ENCODE data around the gene L1CAM.

The L1CAM gene

GRCh38 chrX:153862369-153863250 lies 23.4 kb downstream of the L1CAM start:
- Histone ChIP-seq H3K18ac (ENCODE audit: low read length) (no peak overlapping the region), H3K4ac (ENCODE audit: low read depth, low read length) (no peak overlapping the region), H3K14ac (ENCODE audit: low read length) (no peak overlapping the region), H2BK120ac (ENCODE audit: insufficient read depth, low read length, poor library complexity) (no peak overlapping the region), H3K27ac (ENCODE audit: low read depth, low read length) (no peak overlapping the region), H3K4me3 (ENCODE audit: low read depth, low read length) (no peak overlapping the region), H3K4me1 (ENCODE audit: control insufficient read depth in 1 of 2, insufficient read depth in 2 of 2, low read length in 2 of 2) (peaks cover 0 to 4% of the 10 kb centered on the region in 2 experiments), H3K4me2 (ENCODE audit: low read length) (no peak overlapping the region), H3K23ac (ENCODE audit: low read length) (no peak overlapping the region), H2AK5ac (ENCODE audit: low read length) (no peak overlapping the region), H2AFZ (ENCODE audit: insufficient read depth, low read length, poor library complexity) (no peak overlapping the region), H3K27me3 (ENCODE audit: insufficient read depth, low read length) (no peaks in the 10 kb centered on the region), H4K8ac (ENCODE audit: low read depth, low read length) (no peak overlapping the region), H3K36me3 (ENCODE audit: control insufficient read depth in 1 of 2, insufficient read depth in 2 of 2, low read length in 2 of 2) (peaks cover 16 to 19% of the 10 kb centered on the region in 2 experiments), H2BK5ac (ENCODE audit: low read depth, low read length, poor library complexity) (no peak overlapping the region), H3K9me3 (ENCODE audit: insufficient read depth, low read depth, low read length) (peaks cover 2% of the 10 kb centered on the region), H3K9ac (ENCODE audit: low read length) (no peak overlapping the region), H4K91ac (ENCODE audit: low read depth, low read length) (no peak overlapping the region), H2BK12ac (ENCODE audit: low read length) (no peak overlapping the region), H3K79me1 (ENCODE audit: low read length) (no peaks in the 10 kb centered on the region), H3K79me2 (ENCODE audit: control insufficient read depth, insufficient read depth, low read length, poor library complexity) (no peaks in the 10 kb centered on the region), H4K12ac (ENCODE audit: low read depth, low read length) (no peak overlapping the region)
- no CpG with 5 or more reads among the region's 22 CpGs for WGBS (ENCODE audit: extremely low coverage, insufficient coverage, insufficient read length)
- DNase-seq = no peak

GRCh38 chrX:153861733-153862310 lies 24.2 kb downstream of the L1CAM start:
- Histone ChIP-seq H3K27me3 (ENCODE audit: insufficient read depth, low read length) (no peaks in the 10 kb centered on the region), H2BK12ac (ENCODE audit: low read length) (no peak overlapping the region), H3K79me2 (ENCODE audit: control insufficient read depth, insufficient read depth, low read length, poor library complexity) (no peaks in the 10 kb centered on the region), H3K9me3 (ENCODE audit: insufficient read depth, low read depth, low read length) (peaks cover 2% of the 10 kb centered on the region), H3K4me3 (ENCODE audit: low read depth, low read length) (no peak overlapping the region), H2AFZ (ENCODE audit: insufficient read depth, low read length, poor library complexity) (no peak overlapping the region), H2BK5ac (ENCODE audit: low read depth, low read length, poor library complexity) (no peak overlapping the region), H4K8ac (ENCODE audit: low read depth, low read length) (no peak overlapping the region), H3K36me3 (ENCODE audit: control insufficient read depth in 1 of 2, insufficient read depth in 2 of 2, low read length in 2 of 2) (peaks cover 13% of the 10 kb centered on the region in 2 experiments), H3K4me1 (ENCODE audit: control insufficient read depth in 1 of 2, insufficient read depth in 2 of 2, low read length in 2 of 2) (peaks cover 0 to 4% of the 10 kb centered on the region in 2 experiments), H3K79me1 (ENCODE audit: low read length) (no peaks in the 10 kb centered on the region), H4K12ac (ENCODE audit: low read depth, low read length) (no peak overlapping the region), H3K27ac (ENCODE audit: low read depth, low read length) (no peak overlapping the region), H4K91ac (ENCODE audit: low read depth, low read length) (no peak overlapping the region), H2BK120ac (ENCODE audit: insufficient read depth, low read length, poor library complexity) (no peak overlapping the region), H3K18ac (ENCODE audit: low read length) (no peak overlapping the region), H3K23ac (ENCODE audit: low read length) (no peak overlapping the region), H3K4ac (ENCODE audit: low read depth, low read length) (no peak overlapping the region), H2AK5ac (ENCODE audit: low read length) (no peak overlapping the region), H3K9ac (ENCODE audit: low read length) (no peak overlapping the region), H3K14ac (ENCODE audit: low read length) (no peak overlapping the region), H3K4me2 (ENCODE audit: low read length) (no peak overlapping the region)
- no peak for DNase-seq
- WGBS (ENCODE audit: extremely low coverage, insufficient coverage, insufficient read length) = no CpG with 5 or more reads among the region's 21 CpGs

DNA sequence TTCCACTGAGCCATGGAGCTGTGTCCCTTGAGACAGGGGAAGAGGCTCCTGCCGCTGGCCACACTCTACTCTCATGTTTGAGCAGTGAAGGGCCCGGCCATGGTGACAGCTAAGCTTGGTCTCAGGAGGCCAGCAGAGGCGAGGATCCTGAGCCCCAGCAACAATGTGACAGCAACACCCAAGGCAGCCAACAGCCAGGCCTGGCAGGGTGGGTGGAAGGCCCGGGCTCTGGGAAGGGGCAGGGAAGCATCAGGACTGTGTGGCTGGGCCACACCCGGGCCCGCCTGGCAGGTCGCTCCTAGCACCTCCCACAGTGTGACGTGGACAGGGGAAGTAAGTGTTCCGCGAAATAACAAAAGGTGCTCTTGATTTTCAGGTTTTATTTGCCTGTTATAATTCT lies 24.8 kb downstream of the L1CAM start:
- Histone ChIP-seq H3K4me2 (ENCODE audit: low read length) (no peak overlapping the region), H3K9ac (ENCODE audit: low read length) (no peak overlapping the region), H4K91ac (ENCODE audit: low read depth, low read length) (no peak overlapping the region), H2AK5ac (ENCODE audit: low read length) (no peak overlapping the region), H4K8ac (ENCODE audit: low read depth, low read length) (no peak overlapping the region), H3K27me3 (ENCODE audit: insufficient read depth, low read length) (no peaks in the 10 kb centered on the region), H3K23ac (ENCODE audit: low read length) (no peak overlapping the region), H2BK120ac (ENCODE audit: insufficient read depth, low read length, poor library complexity) (no peak overlapping the region), H3K79me1 (ENCODE audit: low read length) (no peaks in the 10 kb centered on the region), H2BK5ac (ENCODE audit: low read depth, low read length, poor library complexity) (no peak overlapping the region), H3K27ac (ENCODE audit: low read depth, low read length) (no peak overlapping the region), H3K79me2 (ENCODE audit: control insufficient read depth, insufficient read depth, low read length, poor library complexity) (no peaks in the 10 kb centered on the region), H3K4me1 (ENCODE audit: control insufficient read depth in 1 of 2, insufficient read depth in 2 of 2, low read length in 2 of 2) (peaks cover 0 to 4% of the 10 kb centered on the region in 2 experiments), H3K14ac (ENCODE audit: low read length) (no peak overlapping the region), H3K18ac (ENCODE audit: low read length) (no peak overlapping the region), H2AFZ (ENCODE audit: insufficient read depth, low read length, poor library complexity) (no peak overlapping the region), H2BK12ac (ENCODE audit: low read length) (no peak overlapping the region), H3K4me3 (ENCODE audit: low read depth, low read length) (no peak overlapping the region), H3K36me3 (ENCODE audit: control insufficient read depth in 1 of 2, insufficient read depth in 2 of 2, low read length in 2 of 2) (peaks cover 8 to 9% of the 10 kb centered on the region in 2 experiments), H4K12ac (ENCODE audit: low read depth, low read length) (no peak overlapping the region), H3K4ac (ENCODE audit: low read depth, low read length) (no peak overlapping the region), H3K9me3 (ENCODE audit: insufficient read depth, low read depth, low read length) (peaks cover 2% of the 10 kb centered on the region)
- no CpG with 5 or more reads among the region's 10 CpGs for WGBS (ENCODE audit: extremely low coverage, insufficient coverage, insufficient read length)
- DNase-seq = no peak

- H3K9me3 ChIP-seq (ENCODE audit: insufficient read depth, low read depth, low read length) = no peaks in the 10 kb centered on the region
- H2AFZ ChIP-seq (ENCODE audit: insufficient read depth, low read length, poor library complexity) = no peak overlapping the region
- H2BK5ac ChIP-seq (ENCODE audit: low read depth, low read length, poor library complexity) = no peak overlapping the region
- no peak overlapping the region for H3K4me3 ChIP-seq (ENCODE audit: low read depth, low read length)
- H4K8ac ChIP-seq (ENCODE audit: low read depth, low read length) = no peak overlapping the region
- H3K79me1 ChIP-seq (ENCODE audit: low read length) = no peaks in the 10 kb centered on the region
- no peak overlapping the region for H3K4ac ChIP-seq (ENCODE audit: low read depth, low read length)
- H2BK12ac ChIP-seq (ENCODE audit: low read length) = no peak overlapping the region
- DNase-seq = no peak
- no peaks in the 10 kb centered on the region for H3K4me1 ChIP-seq (ENCODE audit: control insufficient read depth in 1 of 2, insufficient read depth in 2 of 2, low read length in 2 of 2)
- H4K12ac ChIP-seq (ENCODE audit: low read depth, low read length) = no peak overlapping the region
- H3K14ac ChIP-seq (ENCODE audit: low read length) = no peak overlapping the region
- no peak overlapping the region for H3K4me2 ChIP-seq (ENCODE audit: low read length)
- H3K23ac ChIP-seq (ENCODE audit: low read length) = no peak overlapping the region
- no CpG with 5 or more reads among the region's 2 CpGs for WGBS (ENCODE audit: extremely low coverage, insufficient coverage, insufficient read length)
- H3K27me3 ChIP-seq (ENCODE audit: insufficient read depth, low read length) = no peaks in the 10 kb centered on the region
- no peak overlapping the region for H2AK5ac ChIP-seq (ENCODE audit: low read length)
- no peaks in the 10 kb centered on the region for H3K79me2 ChIP-seq (ENCODE audit: control insufficient read depth, insufficient read depth, low read length, poor library complexity)
- no peak overlapping the region for H2BK120ac ChIP-seq (ENCODE audit: insufficient read depth, low read length, poor library complexity)
- H3K36me3 ChIP-seq (ENCODE audit: control insufficient read depth in 1 of 2, insufficient read depth in 2 of 2, low read length in 2 of 2) = no peaks in the 10 kb centered on the region
- no peak overlapping the region for H3K18ac ChIP-seq (ENCODE audit: low read length)
- H3K9ac ChIP-seq (ENCODE audit: low read length) = no peak overlapping the region
- H4K91ac ChIP-seq (ENCODE audit: low read depth, low read length) = no peak overlapping the region
- H3K27ac ChIP-seq (ENCODE audit: low read depth, low read length) = no peak overlapping the region
These were observed 28.5 kb downstream of the L1CAM start for GRCh38 chrX:153857348-153857903.

Measured in trophoblast cell (in vitro differentiated cells and primary cell).